Pancreas (tissue), 10 donors: ENCODE measurements around the gene OPN1SW. TPM values are rescaled to one million over a fixed set of nuclear protein-coding genes. Genes with fewer than 3 reads are reported as not detected.

Source experiments
- ATAC-seq, 4 donors: fragments of 200-7000 bp; cut with Tn5 transposase; one replicate each; pipeline versions ENCODE4 v1.8.0 to v1.9.1; 2020; ENCODE audit warnings: mild to moderate bottlenecking in 4 of 4, moderate library complexity in 4 of 4
- DNase-seq, 6 donors: peaks; one replicate each; pipeline ENCODE4 v3.0.0-alpha.2; 2020
- FAIRE-seq: peaks from 2 replicates; lab custom pipeline; 2012; peaks lifted over from hg19 to GRCh38; lab: Jason Lieb, UNC
- H3K27ac ChIP-seq, 4 donors: fragments of 200-600 bp; sonication (generic); 1 replicate in 3 of 4; 2 replicates in 1 of 4; pipeline versions ENCODE4 v1.5.0 to v1.8.0; 2020
- H3K27me3 ChIP-seq, 4 donors: fragments of 200-600 bp; one replicate each; pipeline ENCODE4 v1.8.0; 2021
- H3K36me3 ChIP-seq, 3 donors: fragments of 200-600 bp; sonication (generic) in 1 of 3; one replicate each; pipeline versions ENCODE4 v1.5.0 to v1.8.0; 2020 to 2021
- H3K4me1 ChIP-seq, 3 donors: fragments of 200-600 bp; one replicate each; pipeline ENCODE4 v1.8.0; 2021
- H3K4me3 ChIP-seq, 4 donors: fragments of 200-600 bp; sonication (generic) in 2 of 4; one replicate each; pipeline versions ENCODE4 v1.5.0 to v1.8.0; 2020 to 2021
- H3K9me3 ChIP-seq, 4 donors: fragments of 200-600 bp; one replicate each; pipeline ENCODE4 v1.8.0; 2021
- CTCF ChIP-seq, 4 donors: fragments of 200-600 bp; sonication (generic) in 3 of 4; IDR thresholded peaks; one replicate each; pipeline versions ENCODE4 v1.5.0 to v1.8.0; 2021; ENCODE audit warnings: antibody characterized with exemption in 4 of 4
- WGBS, 2 donors: extraction: QIAGEN DNeasy Blood & Tissue Kit; methylation state at CpG; one replicate each; pipeline ENCODE4 v1.1.7; 2013; 5-methylcytosine and 5-hydroxymethylcytosine counted together
- intact Hi-C, 3 donors: fragments of 100-400 bp; cut with DNase I; formaldehyde crosslinking; loops; one replicate each; pipeline versions ENCODE4 v1.11.1 to v1.14.2; 2022
- polyA plus RNA-seq, 2 donors: library from polyadenylated mRNA; stranded (reverse); fragments of 200-250 nt; gene quantifications; one replicate each; pipeline ENCODE4 v1.2.3, GENCODE V29; 2013
- total RNA-seq, 6 donors: library from RNA; stranded (reverse); fragmentation: NEBNext Ultra II Directional in 4 of 6; extraction: Animal tissue kit (Norgen Biotek cat#: 25700) in 4 of 6; gene quantifications; one replicate each; pipeline versions ENCODE4 v1.2.1 to v1.2.4, GENCODE V29; 2021 to 2023
- donor health status: healthy with polysubstance abuse.
- donor health status: DM: no; HTN: no; CAD: no; lungs with moderate emphysema.
- donor health status: DM: no; HTN: no; CAD: no.
- donor health status: control.
- donor health status: control.
- donor health status: Bipolar disorder and iron deficiency.
- donor health status: DM: yes; HTN: yes; CAD: no.
- donor health status: DM: no; HTN: no; CAD: no.
- donor health status: DM: no; HTN: no; CAD: no.
- donor health status: DM: yes; HTN: yes; CAD: no.

Gene OPN1SW
- total and polyA plus RNA-seq, 8 donors: not detected

- Histone ChIP-seq H3K4me3 (no peak overlapping the region), H3K27ac (no peak overlapping the region), H3K36me3 (no peaks in the 10 kb centered on the region), H3K27me3 (no peaks in the 10 kb centered on the region), H3K4me1 (peaks cover 0 to 3% (median 0%) of the 10 kb centered on the region in 3 donors), H3K9me3 (no peaks in the 10 kb centered on the region)
- DNase-seq (no peak), ATAC-seq (no peak), FAIRE-seq (no peak)
- no peak for TF ChIP-seq CTCF (IDR thresholded peaks at IDR 0.05)
- intact Hi-C loops: no loop called here
- WGBS, 2 donors: 78 to 87% methylated on average over 2 of the region's 2 CpGs
These were observed 34.9 kb upstream of the OPN1SW start for GRCh38 chr7:128810473-128810872.

- Histone ChIP-seq H3K4me1 (no peaks in the 10 kb centered on the region), H3K27me3 (no peaks in the 10 kb centered on the region), H3K9me3 (no peaks in the 10 kb centered on the region), H3K27ac (no peak overlapping the region), H3K36me3 (no peaks in the 10 kb centered on the region), H3K4me3 (no peak overlapping the region)
- no peak for FAIRE-seq
- TF ChIP-seq CTCF (IDR thresholded peaks at IDR 0.05): no peak
- intact Hi-C loops: no loop called here
- WGBS, 2 donors: 84 to 86% methylated on average over 3 of the region's 3 CpGs
- DNase-seq: no peak
- ATAC-seq: no peak
These were observed 33.8 kb upstream of the OPN1SW start for GRCh38 chr7:128809363-128809762.

GRCh38 chr7:128807191-128807590 is 31.6 kb upstream of the OPN1SW start:
- intact Hi-C loops: no loop called here
- 54 to 60% methylated on average over 8 of the region's 8 CpGs for WGBS, 2 donors
- Histone ChIP-seq H3K4me3 (no peak overlapping the region), H3K36me3 (no peaks in the 10 kb centered on the region), H3K4me1 (no peaks in the 10 kb centered on the region), H3K27me3 (no peaks in the 10 kb centered on the region), H3K9me3 (no peaks in the 10 kb centered on the region), H3K27ac (no peak overlapping the region)
- FAIRE-seq: no peak
- ATAC-seq: no peak
- no peak for DNase-seq
- no peak for TF ChIP-seq CTCF (IDR thresholded peaks at IDR 0.05)

GRCh38 chr7:128805225-128805624 is 29.6 kb upstream of the OPN1SW start:
- Histone ChIP-seq H3K9me3 (no peaks in the 10 kb centered on the region), H3K4me1 (no peaks in the 10 kb centered on the region), H3K4me3 (no peak overlapping the region), H3K27ac (no peak overlapping the region), H3K36me3 (no peaks in the 10 kb centered on the region), H3K27me3 (no peaks in the 10 kb centered on the region)
- WGBS, 2 donors: 90 to 93% methylated on average over 5 of the region's 5 CpGs
- no peak for ATAC-seq
- intact Hi-C loops: no loop called here
- no peak for TF ChIP-seq CTCF (IDR thresholded peaks at IDR 0.05)
- no peak for DNase-seq
- no peak for FAIRE-seq

GRCh38 chr7:128804484-128804883 is 28.9 kb upstream of the OPN1SW start:
- intact Hi-C loops: no loop called here
- ATAC-seq: no peak
- Histone ChIP-seq H3K27ac (no peak overlapping the region), H3K4me1 (no peaks in the 10 kb centered on the region), H3K9me3 (no peaks in the 10 kb centered on the region), H3K4me3 (no peak overlapping the region), H3K36me3 (no peaks in the 10 kb centered on the region), H3K27me3 (no peaks in the 10 kb centered on the region)
- WGBS, 2 donors: 89 to 92% methylated on average over 6 of the region's 6 CpGs
- no peak for FAIRE-seq
- TF ChIP-seq CTCF (IDR thresholded peaks at IDR 0.05): no peak
- no peak for DNase-seq
